Nephron progenitor cell (in vitro differentiated cells): ENCODE data around the gene KCNQ1.

ENCODE experiments used
- DNase-seq: peaks from one replicate; pipeline ENCODE4 v3.0.0; 2021
- H3K27ac Mint-ChIP-seq: 2 replicates; pipeline ENCODE4 v1.8.0; 2021; ENCODE audit warnings: mild to moderate bottlenecking, moderate library complexity, mixed read lengths
- H3K27me3 Mint-ChIP-seq: 2 replicates; pipeline ENCODE4 v1.8.0; 2021; ENCODE audit warnings: mild to moderate bottlenecking, low read depth, mixed read lengths; ENCODE audit not compliant: poor library complexity
- H3K36me3 Mint-ChIP-seq: 2 replicates; pipeline ENCODE4 v1.8.0; 2021; ENCODE audit warnings: low read depth, mixed read lengths
- H3K4me1 Mint-ChIP-seq: 2 replicates; pipeline ENCODE4 v1.8.0; 2021; ENCODE audit warnings: mixed read lengths
- H3K4me3 Mint-ChIP-seq: 2 replicates; pipeline ENCODE4 v1.8.0; 2021; ENCODE audit warnings: mild to moderate bottlenecking, moderate library complexity, mixed read lengths
- H3K9me3 Mint-ChIP-seq: 2 replicates; pipeline ENCODE4 v1.8.0; 2021; ENCODE audit warnings: mild to moderate bottlenecking, moderate library complexity, mixed read lengths
- TF ChIP-seq, protein P1 (sequence below): fragments of 200-600 bp; sonication (generic); IDR thresholded peaks from 2 replicates; pipeline ENCODE4 v1.5.0; 2021; ENCODE audit warnings: antibody characterized with exemption

The KCNQ1 gene

GRCh38 chr11:2432171-2432621 lies 12.6 kb upstream of the KCNQ1 start:
- TF ChIP-seq, protein P1, sequence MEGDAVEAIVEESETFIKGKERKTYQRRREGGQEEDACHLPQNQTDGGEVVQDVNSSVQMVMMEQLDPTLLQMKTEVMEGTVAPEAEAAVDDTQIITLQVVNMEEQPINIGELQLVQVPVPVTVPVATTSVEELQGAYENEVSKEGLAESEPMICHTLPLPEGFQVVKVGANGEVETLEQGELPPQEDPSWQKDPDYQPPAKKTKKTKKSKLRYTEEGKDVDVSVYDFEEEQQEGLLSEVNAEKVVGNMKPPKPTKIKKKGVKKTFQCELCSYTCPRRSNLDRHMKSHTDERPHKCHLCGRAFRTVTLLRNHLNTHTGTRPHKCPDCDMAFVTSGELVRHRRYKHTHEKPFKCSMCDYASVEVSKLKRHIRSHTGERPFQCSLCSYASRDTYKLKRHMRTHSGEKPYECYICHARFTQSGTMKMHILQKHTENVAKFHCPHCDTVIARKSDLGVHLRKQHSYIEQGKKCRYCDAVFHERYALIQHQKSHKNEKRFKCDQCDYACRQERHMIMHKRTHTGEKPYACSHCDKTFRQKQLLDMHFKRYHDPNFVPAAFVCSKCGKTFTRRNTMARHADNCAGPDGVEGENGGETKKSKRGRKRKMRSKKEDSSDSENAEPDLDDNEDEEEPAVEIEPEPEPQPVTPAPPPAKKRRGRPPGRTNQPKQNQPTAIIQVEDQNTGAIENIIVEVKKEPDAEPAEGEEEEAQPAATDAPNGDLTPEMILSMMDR: no peak
- peaks cover 7% of the 10 kb centered on the region for H3K27me3 Mint-ChIP-seq
- H3K4me1 Mint-ChIP-seq: no peaks in the 10 kb centered on the region
- no peaks in the 10 kb centered on the region for H3K9me3 Mint-ChIP-seq
- no peak overlapping the region for H3K4me3 Mint-ChIP-seq
- H3K36me3 Mint-ChIP-seq: no peaks in the 10 kb centered on the region
- no peak overlapping the region for H3K27ac Mint-ChIP-seq
- peak; percentile 6 for DNase-seq

DNA sequence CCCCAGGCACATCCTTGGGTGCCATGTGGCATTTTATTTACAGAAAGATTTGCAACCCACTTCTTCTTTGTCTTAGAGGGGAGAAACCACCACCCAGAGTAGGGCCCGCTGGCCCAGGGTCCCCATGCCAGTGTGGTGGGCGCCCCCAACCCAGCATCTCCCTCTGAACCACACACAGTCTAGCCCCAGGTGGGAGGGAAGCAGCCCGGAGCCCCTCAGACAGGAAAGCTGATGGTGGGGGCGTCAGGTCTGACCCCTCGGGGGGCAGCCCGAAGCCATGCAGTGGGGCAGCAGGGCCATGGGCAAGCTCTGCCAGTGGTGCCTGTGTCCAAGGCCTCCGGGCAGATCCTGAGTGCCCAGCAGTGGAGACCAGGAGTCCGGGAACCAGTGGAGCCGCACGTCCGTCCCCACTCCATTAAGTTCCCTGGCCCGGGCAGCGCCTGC lies 12.2 kb upstream of the KCNQ1 start:
- no peak overlapping the region for H3K27ac Mint-ChIP-seq
- no peaks in the 10 kb centered on the region for H3K4me1 Mint-ChIP-seq
- DNase-seq: no peak
- H3K9me3 Mint-ChIP-seq: no peaks in the 10 kb centered on the region
- H3K27me3 Mint-ChIP-seq: peaks cover 8% of the 10 kb centered on the region
- no peak overlapping the region for H3K4me3 Mint-ChIP-seq
- TF ChIP-seq, protein P1: no peak
- H3K36me3 Mint-ChIP-seq: no peaks in the 10 kb centered on the region

- no peaks in the 10 kb centered on the region for H3K36me3 Mint-ChIP-seq
- no peak overlapping the region for H3K27ac Mint-ChIP-seq
- TF ChIP-seq, protein P1: no peak
- H3K4me1 Mint-ChIP-seq: no peaks in the 10 kb centered on the region
- no peak overlapping the region for H3K4me3 Mint-ChIP-seq
- peaks cover 14% of the 10 kb centered on the region for H3K27me3 Mint-ChIP-seq
- no peak for DNase-seq
- H3K9me3 Mint-ChIP-seq: no peaks in the 10 kb centered on the region
These were observed 11.5 kb upstream of the KCNQ1 start for GRCh38 chr11:2433106-2433925.

DNA sequence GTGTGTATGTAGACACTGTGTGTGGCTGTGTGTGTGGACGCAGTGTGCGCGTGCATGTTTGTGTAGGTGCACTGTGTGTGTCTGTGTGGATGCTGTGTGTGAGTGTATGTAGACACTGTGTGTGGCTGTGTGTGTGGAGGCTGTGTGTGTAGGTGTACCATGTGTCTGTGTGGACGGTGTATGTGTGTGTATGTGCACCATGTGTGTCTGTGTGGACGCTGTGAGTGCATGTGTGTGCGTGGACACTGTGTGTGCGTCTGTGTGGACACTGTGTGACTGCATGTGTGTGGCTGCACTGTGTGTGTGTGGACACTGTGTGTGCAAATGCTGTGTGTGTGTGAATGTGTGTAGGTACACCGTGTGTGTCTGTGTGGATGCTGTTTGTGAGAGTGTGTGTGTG lies 10.8 kb upstream of the KCNQ1 start:
- no peak for DNase-seq
- peaks cover 21% of the 10 kb centered on the region for H3K27me3 Mint-ChIP-seq

DNA sequence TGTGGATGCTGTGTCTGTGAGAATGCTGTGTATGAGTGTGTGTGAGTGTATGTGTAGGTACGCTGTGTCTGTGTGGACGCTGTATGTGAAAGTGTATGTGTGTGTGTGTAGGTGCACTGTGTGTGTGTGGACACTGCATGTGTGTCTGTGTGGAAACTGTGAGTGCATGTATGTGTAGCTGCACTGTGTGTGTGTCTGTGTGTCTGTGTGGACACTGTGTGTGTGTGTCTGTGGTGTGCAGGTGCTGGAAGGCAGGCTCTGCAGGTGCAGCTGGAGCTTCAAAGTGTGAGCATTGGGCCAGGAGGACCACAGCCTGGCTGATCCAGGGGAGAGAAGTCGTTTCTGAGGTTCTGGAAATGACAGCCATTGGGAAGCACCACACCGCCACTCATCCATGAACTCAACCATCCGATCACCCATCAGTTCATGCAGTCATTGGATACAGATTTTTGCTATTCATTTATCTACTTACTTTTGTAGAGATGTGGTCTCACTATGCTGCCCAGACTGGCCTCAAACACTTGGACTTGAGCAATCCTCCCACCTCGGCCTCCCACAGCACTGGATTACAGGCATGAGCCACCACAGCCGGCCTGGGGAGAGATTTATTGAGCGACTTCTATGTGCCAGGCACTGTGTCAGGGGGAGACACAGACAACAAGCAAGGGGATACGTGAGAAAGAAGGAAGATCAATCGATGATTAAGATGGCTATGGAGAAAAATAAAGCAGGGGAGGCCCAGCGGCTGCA lies 10.1 kb upstream of the KCNQ1 start:
- no peak overlapping the region for H3K4me3 Mint-ChIP-seq
- H3K9me3 Mint-ChIP-seq: no peaks in the 10 kb centered on the region
- TF ChIP-seq, protein P1: no peak
- H3K27ac Mint-ChIP-seq: no peak overlapping the region
- H3K36me3 Mint-ChIP-seq: no peaks in the 10 kb centered on the region
- peaks cover 26% of the 10 kb centered on the region for H3K27me3 Mint-ChIP-seq
- DNase-seq: no peak
- no peaks in the 10 kb centered on the region for H3K4me1 Mint-ChIP-seq

More for the DNA sequence above, 10.8 kb upstream of the KCNQ1 start:
- H3K9me3 Mint-ChIP-seq: no peaks in the 10 kb centered on the region
- H3K4me3 Mint-ChIP-seq: no peak overlapping the region
- TF ChIP-seq, protein P1: no peak
- no peaks in the 10 kb centered on the region for H3K36me3 Mint-ChIP-seq
- H3K4me1 Mint-ChIP-seq: no peaks in the 10 kb centered on the region
- no peak overlapping the region for H3K27ac Mint-ChIP-seq
